ENCODE data around the gene SOX10. TPM values are rescaled to one million over a fixed set of nuclear protein-coding genes. Genes with fewer than 3 reads are reported as not detected.

Gene SOX10
- not detected in 2 replicates for total RNA-seq

DNA sequence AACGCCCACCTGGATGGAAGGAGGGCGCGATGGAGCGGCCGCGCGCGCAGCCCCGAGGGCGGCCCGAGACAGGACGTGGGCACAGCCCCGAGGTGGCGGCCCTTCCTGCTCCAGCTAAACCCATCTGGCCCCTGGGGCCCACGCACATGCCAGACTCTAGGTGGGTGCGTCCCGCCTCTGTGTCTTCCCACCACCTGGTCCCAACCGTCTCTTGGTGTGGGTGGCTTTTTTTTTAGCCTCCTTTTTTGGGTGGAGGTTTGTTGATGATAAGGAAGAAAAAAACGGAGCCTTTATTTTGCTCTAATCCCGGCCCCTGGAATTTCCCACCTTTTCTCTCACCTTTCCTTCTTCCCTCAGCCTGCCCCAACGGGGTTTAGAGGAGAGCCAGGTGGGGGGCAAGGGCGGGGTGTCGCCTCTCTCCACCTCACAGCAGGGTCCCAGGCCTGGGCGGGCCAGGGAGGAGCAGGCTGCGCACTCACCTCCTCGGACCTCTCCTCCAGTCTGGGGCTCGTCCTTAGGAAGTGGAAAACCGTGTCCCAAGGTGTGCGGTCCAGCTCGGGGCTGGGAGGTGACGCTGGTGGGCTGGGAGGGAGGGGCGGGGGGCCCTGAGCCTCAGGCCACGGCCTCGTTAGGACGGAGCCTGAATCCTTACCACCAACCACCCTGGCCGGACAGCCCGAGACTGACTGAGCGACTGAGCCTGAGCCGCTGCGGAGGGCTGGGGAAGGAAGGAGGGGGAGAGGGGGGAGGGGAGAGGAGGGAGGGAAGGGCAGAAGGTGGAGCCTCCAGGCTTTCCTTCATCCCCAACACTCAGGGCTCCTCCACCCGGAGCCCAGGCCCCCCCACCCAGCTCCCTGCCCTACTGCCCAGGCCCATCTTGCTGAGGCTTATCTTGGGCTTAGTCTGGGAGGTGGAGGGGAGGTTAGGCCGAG is at the start of gene SOX10:
SOX10 (minus strand) TSS at position 696 of the 932 bp plus-strand sequence. CDS start 771 bp downstream, outside the sequence.

DNA sequence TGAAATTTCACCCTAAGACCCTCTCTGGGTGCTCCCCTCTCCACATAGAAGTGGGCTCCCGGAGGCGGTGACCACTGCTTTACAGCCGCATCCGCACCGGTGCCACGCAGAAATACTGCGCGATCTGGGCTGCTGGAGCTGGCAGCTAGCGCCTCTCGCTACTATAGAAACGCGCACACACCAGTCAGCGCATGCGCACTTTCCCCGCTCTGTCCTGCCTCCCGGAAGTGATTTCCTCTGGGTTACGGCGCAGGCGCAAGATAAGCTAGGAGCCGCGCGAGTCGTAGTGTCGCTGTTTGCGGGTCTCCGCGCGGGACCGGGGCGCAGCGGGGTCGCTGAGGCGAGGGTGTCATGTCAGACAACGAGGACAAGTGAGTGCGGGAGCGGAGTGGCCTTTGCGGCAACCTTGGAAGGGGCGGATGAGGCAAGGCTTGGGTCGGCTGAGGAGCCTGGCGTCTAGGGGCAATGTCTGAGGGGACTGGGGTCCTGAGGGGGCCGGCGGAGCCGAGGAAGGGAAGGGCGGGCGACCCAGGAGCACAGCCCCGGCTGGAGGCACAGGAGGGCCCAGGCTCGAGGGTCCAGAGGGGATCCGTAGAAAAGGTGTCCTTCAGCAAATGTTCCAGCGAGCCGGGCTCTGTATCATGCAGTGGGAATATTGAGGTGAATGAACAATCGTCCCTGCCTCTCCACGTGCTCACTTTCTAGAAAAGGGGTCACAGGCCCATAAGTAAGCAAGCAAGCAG is 30.7 kb downstream of the SOX10 start, which contains the start of the genes C22orf23 and POLR2F:
C22orf23 (minus strand) TSS at position 165 of the 743 bp plus-strand sequence. CDS start 452 bp downstream, outside the sequence.
POLR2F (plus strand) TSS at position 263 of the 743 bp plus-strand sequence; CDS start at position 352, 89 bp downstream.

Other genes with a start within 250 kb of the SOX10 start
- 28.2 and 30.2 TPM in 2 replicates for gene GCAT, start 176.6 kb downstream of the SOX10 start, total RNA-seq
- not detected in 2 replicates for gene GALR3, start 161.2 kb downstream of the SOX10 start, total RNA-seq
- 28.9 and 41.1 TPM in 2 replicates for gene ANKRD54, start 140.2 kb downstream of the SOX10 start, total RNA-seq
- gene EIF3L, start 135.1 kb downstream of the SOX10 start, total RNA-seq = 290 and 298 TPM in 2 replicates
- 37.2 and 38.0 TPM in 2 replicates for gene MICALL1, start 78.3 kb downstream of the SOX10 start, total RNA-seq
- gene C22orf23, start 31.0 kb downstream of the SOX10 start, total RNA-seq = 0.33 and 0.62 TPM in 2 replicates
- 34.7 and 51.5 TPM in 2 replicates for gene POLR2F, start 30.9 kb downstream of the SOX10 start, total RNA-seq
- gene PICK1, start 72.8 kb upstream of the SOX10 start, total RNA-seq = 6.5 and 12.2 TPM in 2 replicates
- 0.25 TPM in 1 of 2 replicates, not detected in the other for gene SLC16A8, start 99.6 kb upstream of the SOX10 start, total RNA-seq
- gene BAIAP2L2, start 126.1 kb upstream of the SOX10 start, total RNA-seq = 5.1 and 7.2 TPM in 2 replicates
- 8.4 and 17.0 TPM in 2 replicates for gene PLA2G6, start 197.3 kb upstream of the SOX10 start, total RNA-seq
- gene MAFF, start 217.4 kb upstream of the SOX10 start, total RNA-seq = 43.5 and 54.1 TPM in 2 replicates